Naive B cell (primary cell): ENCODE data around the gene ZFHX3. TPM values are rescaled to one million over a fixed set of nuclear protein-coding genes. Genes with fewer than 3 reads are reported as not detected.
"Not testable (repeated sequence)": the region's sequence is repeated elsewhere in the genome, so short reads cannot be mapped to it uniquely, and the experiment has no call there.

Experiments used
- ATAC-seq, 2 donors: fragments of 150-1000 bp; cut with Tn5 transposase; 2 replicates each; pipeline ENCODE4 v1.10.0; 2021; ENCODE audit warnings: low read depth in 2 of 2, mild to moderate bottlenecking in 2 of 2, moderate library complexity in 2 of 2
- DNase-seq: peaks from one replicate; pipeline ENCODE4 v3.0.0; 2022
- H3K27ac Mint-ChIP-seq, 6 donors: one replicate each; pipeline ENCODE4 v1.8.0; 2020 to 2022; ENCODE audit warnings: mild to moderate bottlenecking in 6 of 6, mixed read lengths in 6 of 6, moderate library complexity in 5 of 6, inconsistent platforms in 2 of 6
- H3K27me3 Mint-ChIP-seq, 3 donors: one replicate each; pipeline ENCODE4 v1.8.0; 2021 to 2022; ENCODE audit warnings: mixed read lengths in 3 of 3, mild to moderate bottlenecking in 1 of 3
- H3K36me3 Mint-ChIP-seq, 2 donors: one replicate each; pipeline ENCODE4 v1.8.0; 2020 to 2022; ENCODE audit warnings: mixed read lengths in 2 of 2, inconsistent platforms in 1 of 2, mild to moderate bottlenecking in 1 of 2
- H3K4me1 Mint-ChIP-seq, 3 donors: one replicate each; pipeline ENCODE4 v1.8.0; 2020 to 2022; ENCODE audit warnings: mixed read lengths in 3 of 3, inconsistent platforms in 1 of 3, mild to moderate bottlenecking in 1 of 3, moderate library complexity in 1 of 3
- H3K4me3 Mint-ChIP-seq, 8 donors: one replicate each; pipeline ENCODE4 v1.8.0; 2020 to 2022; ENCODE audit warnings: mild to moderate bottlenecking in 8 of 8, mixed read lengths in 8 of 8, moderate library complexity in 8 of 8, inconsistent platforms in 2 of 8
- H3K9me3 Mint-ChIP-seq, 7 donors: one replicate each; pipeline ENCODE4 v1.8.0; 2020 to 2022; ENCODE audit warnings: mixed read lengths in 7 of 7, mild to moderate bottlenecking in 5 of 7, inconsistent platforms in 2 of 7, moderate library complexity in 1 of 7
- polyA plus RNA-seq, 6 donors: library from polyadenylated mRNA; unstranded; fragments of 300-500 nt; fragmentation: Illumina TruSeq; gene quantifications; one replicate each; pipeline ENCODE4 v1.2.3, GENCODE V29; 2021; ENCODE audit warnings: low read depth in 6 of 6

The ZFHX3 gene
- polyA plus RNA-seq, 6 donors from 2014 or later, result 0.08 to 0.61 (median 0.24) TPM; not detected in 1

- Mint-ChIP-seq H3K27ac (peak overlapping the region in 3 of 6 donors; percentile 22 to 55 (median 24)), H3K4me1 (peaks cover 12 to 15% (median 14%) of the 10 kb centered on the region in 3 donors), H3K27me3 (no peaks in the 10 kb centered on the region), H3K9me3 (no peaks in the 10 kb centered on the region), H3K4me3 (no peak overlapping the region), H3K36me3 (no peaks in the 10 kb centered on the region)
- DNase-seq (no peak), ATAC-seq (no peak)
These were observed 32.1 kb downstream of the ZFHX3 start for GRCh38 chr16:73015612-73016487.

GRCh38 chr16:73014768-73015167 lies 33.2 kb downstream of the ZFHX3 start:
- no peak overlapping the region for H3K4me3 Mint-ChIP-seq
- H3K36me3 Mint-ChIP-seq, result no peaks in the 10 kb centered on the region
- peaks cover 12 to 16% (median 14%) of the 10 kb centered on the region in 3 donors for H3K4me1 Mint-ChIP-seq
- DNase-seq (no peak), ATAC-seq (no peak)
- no peak overlapping the region for H3K27ac Mint-ChIP-seq
- H3K27me3 Mint-ChIP-seq, result no peaks in the 10 kb centered on the region
- H3K9me3 Mint-ChIP-seq, result no peaks in the 10 kb centered on the region

- peaks cover 12 to 16% (median 14%) of the 10 kb centered on the region in 3 donors for H3K4me1 Mint-ChIP-seq
- DNase-seq (no peak), ATAC-seq (no peak)
- H3K4me3 Mint-ChIP-seq, result no peak overlapping the region
- no peak overlapping the region for H3K27ac Mint-ChIP-seq
- H3K36me3 Mint-ChIP-seq, result no peaks in the 10 kb centered on the region
- H3K9me3 Mint-ChIP-seq, result no peaks in the 10 kb centered on the region
- H3K27me3 Mint-ChIP-seq, result no peaks in the 10 kb centered on the region
These were observed 34.0 kb downstream of the ZFHX3 start for GRCh38 chr16:73013974-73014373.

GRCh38 chr16:73012341-73012740 lies 35.6 kb downstream of the ZFHX3 start:
- H3K4me3 Mint-ChIP-seq, result no peak overlapping the region
- H3K4me1 Mint-ChIP-seq, result peaks cover 12 to 15% (median 12%) of the 10 kb centered on the region in 3 donors
- no peaks in the 10 kb centered on the region for H3K9me3 Mint-ChIP-seq
- ATAC-seq (no peak), DNase-seq (no peak)
- no peaks in the 10 kb centered on the region for H3K27me3 Mint-ChIP-seq
- H3K36me3 Mint-ChIP-seq, result no peaks in the 10 kb centered on the region
- H3K27ac Mint-ChIP-seq, result no peak overlapping the region

- no peak for DNase-seq
- Mint-ChIP-seq H3K4me3 (no peak overlapping the region), H3K27me3 (no peaks in the 10 kb centered on the region), H3K27ac (no peak overlapping the region), H3K4me1 (peaks cover 10 to 12% (median 11%) of the 10 kb centered on the region in 3 donors), H3K9me3 (no peaks in the 10 kb centered on the region), H3K36me3 (no peaks in the 10 kb centered on the region)
- no peak for ATAC-seq
These were observed 36.0 kb downstream of the ZFHX3 start for GRCh38 chr16:73011926-73012325.

- no peak for ATAC-seq
- Mint-ChIP-seq H3K36me3 (no peaks in the 10 kb centered on the region), H3K27me3 (no peaks in the 10 kb centered on the region), H3K27ac (peak overlapping the region in 2 of 6 donors; percentile 9 to 62), H3K4me3 (no peak overlapping the region), H3K4me1 (peaks cover 0 to 4% (median 0%) of the 10 kb centered on the region in 3 donors), H3K9me3 (no peaks in the 10 kb centered on the region)
- no peak for DNase-seq
These were observed 37.7 kb downstream of the ZFHX3 start for GRCh38 chr16:73010150-73010676.

- H3K27ac Mint-ChIP-seq, H3K27me3 Mint-ChIP-seq: not testable (repeated sequence)
These were observed 38.2 kb downstream of the ZFHX3 start for GRCh38 chr16:73009710-73010109.

GRCh38 chr16:73006026-73006425 lies 41.9 kb downstream of the ZFHX3 start:
- ATAC-seq (no peak), DNase-seq (no peak)
- Mint-ChIP-seq H3K27me3 (no peaks in the 10 kb centered on the region), H3K9me3 (peaks cover 0 to 7% (median 4%) of the 10 kb centered on the region in 7 donors), H3K4me1 (peaks cover 0 to 2% (median 0%) of the 10 kb centered on the region in 3 donors), H3K4me3 (no peak overlapping the region), H3K27ac (no peak overlapping the region), H3K36me3 (peaks cover 0 to 1% of the 10 kb centered on the region in 2 donors)

More at GRCh38 chr16:73009710-73010109, 38.2 kb downstream of the ZFHX3 start:
- H3K9me3 Mint-ChIP-seq, ATAC-seq, H3K36me3 Mint-ChIP-seq, DNase-seq, H3K4me3 Mint-ChIP-seq, H3K4me1 Mint-ChIP-seq: not testable (repeated sequence)

- no peaks in the 10 kb centered on the region for H3K27me3 Mint-ChIP-seq
- no peak overlapping the region for H3K4me3 Mint-ChIP-seq
- DNase-seq (no peak), ATAC-seq (no peak)
- H3K36me3 Mint-ChIP-seq, result peaks cover 0 to 8% of the 10 kb centered on the region in 2 donors
- peaks cover 0 to 15% (median 10%) of the 10 kb centered on the region in 7 donors for H3K9me3 Mint-ChIP-seq
- H3K4me1 Mint-ChIP-seq, result no peaks in the 10 kb centered on the region
- no peak overlapping the region for H3K27ac Mint-ChIP-seq
These were observed 45.1 kb downstream of the ZFHX3 start for GRCh38 chr16:73002866-73003265.

GRCh38 chr16:73000907-73001521 lies 46.9 kb downstream of the ZFHX3 start:
- no peak overlapping the region for H3K27ac Mint-ChIP-seq
- H3K4me3 Mint-ChIP-seq, result no peak overlapping the region
- ATAC-seq (no peak), DNase-seq (no peak)
- H3K4me1 Mint-ChIP-seq, result no peaks in the 10 kb centered on the region
- peaks cover 0 to 8% of the 10 kb centered on the region in 2 donors for H3K36me3 Mint-ChIP-seq
- no peaks in the 10 kb centered on the region for H3K27me3 Mint-ChIP-seq
- H3K9me3 Mint-ChIP-seq, result peaks cover 0 to 15% (median 10%) of the 10 kb centered on the region in 7 donors

- Mint-ChIP-seq H3K4me3 (no peak overlapping the region), H3K27ac (no peak overlapping the region), H3K4me1 (no peaks in the 10 kb centered on the region), H3K9me3 (peaks cover 0 to 15% (median 10%) of the 10 kb centered on the region in 7 donors), H3K36me3 (peaks cover 0 to 8% of the 10 kb centered on the region in 2 donors), H3K27me3 (no peaks in the 10 kb centered on the region)
- DNase-seq, result no peak
- no peak for ATAC-seq
These were observed 47.7 kb downstream of the ZFHX3 start for GRCh38 chr16:73000020-73000906.

GRCh38 chr16:72999541-73000019 lies 48.3 kb downstream of the ZFHX3 start:
- Mint-ChIP-seq H3K4me1 (no peaks in the 10 kb centered on the region), H3K27me3 (no peaks in the 10 kb centered on the region), H3K36me3 (peaks cover 0 to 8% of the 10 kb centered on the region in 2 donors), H3K9me3 (peaks cover 0 to 15% (median 10%) of the 10 kb centered on the region in 7 donors), H3K27ac (no peak overlapping the region), H3K4me3 (no peak overlapping the region)
- DNase-seq, result no peak
- no peak for ATAC-seq

GRCh38 chr16:72997141-72997542 lies 50.8 kb downstream of the ZFHX3 start:
- peak overlapping the region in 1 of 6 donors; percentile 4 for H3K27ac Mint-ChIP-seq
- ATAC-seq (no peak), DNase-seq (no peak)
- peaks cover 0 to 8% of the 10 kb centered on the region in 2 donors for H3K36me3 Mint-ChIP-seq
- H3K4me1 Mint-ChIP-seq, result peaks cover 0 to 2% (median 0%) of the 10 kb centered on the region in 3 donors
- H3K9me3 Mint-ChIP-seq, result peaks cover 0 to 15% (median 10%) of the 10 kb centered on the region in 7 donors
- no peaks in the 10 kb centered on the region for H3K27me3 Mint-ChIP-seq
- H3K4me3 Mint-ChIP-seq, result no peak overlapping the region
